CD8-positive, alpha-beta memory T cell (primary cell): ENCODE data around the gene SCN1A. TPM values are rescaled to one million over a fixed set of nuclear protein-coding genes. Genes with fewer than 3 reads are reported as not detected.

Source experiments
- CTCF ChIA-PET: fragments of 350-600 bp; sonication (Branson Sonifier 250); formaldehyde crosslinking; loops from one replicate; lab custom pipeline; 2021; ENCODE audit warnings: antibody characterized with exemption; lab: Charles Lee
- POLR2A ChIA-PET: fragments of 350-600 bp; sonication (Branson Sonifier 250); formaldehyde crosslinking; loops from one replicate; lab custom pipeline; 2021; ENCODE audit warnings: antibody characterized with exemption; lab: Charles Lee
- DNase-seq, 5 donors: peaks; one replicate each; pipeline versions ENCODE4 v3.0.0 to v3.0.0-alpha.2; 2020 to 2022; ENCODE audit warnings: mixed read lengths in 1 of 5
- H3K27ac ChIP-seq: one replicate; pipeline ENCODE4 v1.7.0; 2013; ENCODE audit warnings: low read depth, mild to moderate bottlenecking, low read length, moderate library complexity
- H3K27me3 ChIP-seq: 2 replicates; pipeline ENCODE4 v1.7.0; 2013; ENCODE audit warnings: low read length, mild to moderate bottlenecking; ENCODE audit not compliant: insufficient read depth, poor library complexity, severe bottlenecking
- H3K36me3 ChIP-seq: 2 replicates; pipeline ENCODE4 v1.7.0; 2013; ENCODE audit warnings: mild to moderate bottlenecking, low read length, moderate library complexity; ENCODE audit not compliant: insufficient read depth
- H3K4me1 ChIP-seq: 2 replicates; pipeline ENCODE4 v1.7.0; 2013; ENCODE audit warnings: mild to moderate bottlenecking, low read length, moderate library complexity; ENCODE audit not compliant: insufficient read depth
- H3K4me3 ChIP-seq: 2 replicates; pipeline ENCODE4 v1.7.0; 2013; ENCODE audit warnings: mild to moderate bottlenecking, low read length
- H3K9me3 ChIP-seq: 2 replicates; pipeline ENCODE4 v1.7.0; 2013; ENCODE audit warnings: mild to moderate bottlenecking, low read length
- H3K27ac Mint-ChIP-seq, 8 donors: one replicate each; pipeline ENCODE4 v1.8.0; 2020 to 2021; ENCODE audit warnings: mixed read lengths in 8 of 8, mild to moderate bottlenecking in 6 of 8, inconsistent platforms in 3 of 8, moderate library complexity in 3 of 8
- H3K27me3 Mint-ChIP-seq, 2 donors: one replicate each; pipeline ENCODE4 v1.8.0; 2020 to 2021; ENCODE audit warnings: mixed read lengths in 2 of 2, mild to moderate bottlenecking in 1 of 2, moderate library complexity in 1 of 2
- H3K36me3 Mint-ChIP-seq, 3 donors: one replicate each; pipeline ENCODE4 v1.8.0; 2020 to 2021; ENCODE audit warnings: mixed read lengths in 3 of 3, inconsistent platforms in 1 of 3, mild to moderate bottlenecking in 1 of 3
- H3K4me1 Mint-ChIP-seq, 3 donors: one replicate each; pipeline ENCODE4 v1.8.0; 2020 to 2021; ENCODE audit warnings: mixed read lengths in 3 of 3, inconsistent platforms in 1 of 3, mild to moderate bottlenecking in 1 of 3
- H3K4me3 Mint-ChIP-seq, 7 donors: one replicate each; pipeline ENCODE4 v1.8.0; 2020 to 2021; ENCODE audit warnings: mixed read lengths in 7 of 7, mild to moderate bottlenecking in 6 of 7, moderate library complexity in 4 of 7, inconsistent platforms in 2 of 7
- H3K9me3 Mint-ChIP-seq, 5 donors: one replicate each; pipeline ENCODE4 v1.8.0; 2020 to 2022; ENCODE audit warnings: mixed read lengths in 5 of 5, mild to moderate bottlenecking in 3 of 5, moderate library complexity in 2 of 5, inconsistent platforms in 1 of 5
- polyA plus RNA-seq: library from polyadenylated mRNA; unstranded; fragments of 300-500 nt; fragmentation: Illumina TruSeq; gene quantifications from one replicate; pipeline ENCODE4 v1.2.3, GENCODE V29; 2021
- total RNA-seq, 2 experiments: library from RNA; stranded (reverse); gene quantifications; one replicate each; pipeline ENCODE4 v1.2.3, GENCODE V29; 2021

Gene SCN1A
- total and polyA plus RNA-seq, 3 experiments from 2014 or later: not detected

GRCh38 chr2:166090346-166090745 lies 37.5 kb downstream of the SCN1A start:
- ChIA-PET POLR2A (no interaction called here), CTCF (no interaction called here)
- Histone ChIP-seq H3K9me3 (no peaks in the 10 kb centered on the region), H3K27ac (no peak overlapping the region), H3K36me3 (no peaks in the 10 kb centered on the region), H3K4me3 (no peak overlapping the region), H3K4me1 (no peaks in the 10 kb centered on the region), H3K27me3 (no peaks in the 10 kb centered on the region)
- Mint-ChIP-seq H3K4me3 (no peak overlapping the region), H3K36me3 (no peaks in the 10 kb centered on the region), H3K27ac (no peak overlapping the region), H3K27me3 (peaks cover 6 to 10% of the 10 kb centered on the region in 2 donors), H3K9me3 (no peaks in the 10 kb centered on the region), H3K4me1 (no peaks in the 10 kb centered on the region)
- no peak for DNase-seq

GRCh38 chr2:166088634-166089033 lies 39.2 kb downstream of the SCN1A start:
- peaks cover 4 to 6% of the 10 kb centered on the region in 2 donors for H3K27me3 Mint-ChIP-seq
- H3K4me1 Mint-ChIP-seq: no peaks in the 10 kb centered on the region
- no peak overlapping the region for H3K27ac Mint-ChIP-seq
- H3K9me3 Mint-ChIP-seq: no peaks in the 10 kb centered on the region
- Histone ChIP-seq H3K4me3 (no peak overlapping the region), H3K9me3 (no peaks in the 10 kb centered on the region), H3K36me3 (no peaks in the 10 kb centered on the region), H3K4me1 (no peaks in the 10 kb centered on the region), H3K27ac (no peak overlapping the region), H3K27me3 (no peaks in the 10 kb centered on the region)
- no peak overlapping the region for H3K4me3 Mint-ChIP-seq
- ChIA-PET POLR2A (no interaction called here), CTCF (no interaction called here)
- H3K36me3 Mint-ChIP-seq: no peaks in the 10 kb centered on the region
- no peak for DNase-seq

GRCh38 chr2:166084301-166084700 lies 43.5 kb downstream of the SCN1A start:
- Mint-ChIP-seq H3K4me1 (no peaks in the 10 kb centered on the region), H3K4me3 (no peak overlapping the region), H3K9me3 (no peaks in the 10 kb centered on the region), H3K36me3 (no peaks in the 10 kb centered on the region), H3K27me3 (peaks cover under 1 to 4% of the 10 kb centered on the region in 2 donors), H3K27ac (peak overlapping the region in 1 of 8 donors; percentile 85)
- Histone ChIP-seq H3K27me3 (no peaks in the 10 kb centered on the region), H3K4me1 (no peaks in the 10 kb centered on the region), H3K36me3 (no peaks in the 10 kb centered on the region), H3K4me3 (no peak overlapping the region), H3K27ac (no peak overlapping the region), H3K9me3 (no peaks in the 10 kb centered on the region)
- ChIA-PET CTCF (no interaction called here), POLR2A (no interaction called here)
- no peak for DNase-seq

GRCh38 chr2:166082736-166083135 lies 45.1 kb downstream of the SCN1A start:
- Mint-ChIP-seq H3K27ac (no peak overlapping the region), H3K4me1 (no peaks in the 10 kb centered on the region), H3K36me3 (no peaks in the 10 kb centered on the region), H3K27me3 (peaks cover 0 to 7% of the 10 kb centered on the region in 2 donors), H3K9me3 (no peaks in the 10 kb centered on the region), H3K4me3 (no peak overlapping the region)
- ChIA-PET CTCF (no interaction called here), POLR2A (no interaction called here)
- Histone ChIP-seq H3K9me3 (no peaks in the 10 kb centered on the region), H3K4me1 (no peaks in the 10 kb centered on the region), H3K36me3 (no peaks in the 10 kb centered on the region), H3K4me3 (no peak overlapping the region), H3K27ac (no peak overlapping the region), H3K27me3 (no peaks in the 10 kb centered on the region)
- no peak for DNase-seq

- Mint-ChIP-seq H3K27me3 (peaks cover 4 to 15% of the 10 kb centered on the region in 2 donors), H3K27ac (no peak overlapping the region), H3K4me3 (no peak overlapping the region), H3K9me3 (no peaks in the 10 kb centered on the region), H3K36me3 (no peaks in the 10 kb centered on the region), H3K4me1 (no peaks in the 10 kb centered on the region)
- ChIA-PET CTCF (no interaction called here), POLR2A (no interaction called here)
- Histone ChIP-seq H3K27ac (no peak overlapping the region), H3K4me3 (no peak overlapping the region), H3K36me3 (no peaks in the 10 kb centered on the region), H3K4me1 (no peaks in the 10 kb centered on the region), H3K27me3 (no peaks in the 10 kb centered on the region), H3K9me3 (no peaks in the 10 kb centered on the region)
- no peak for DNase-seq
Measured at GRCh38 chr2:166081852-166082251, 46.0 kb downstream of the SCN1A start.

GRCh38 chr2:166081131-166081632 lies 46.6 kb downstream of the SCN1A start:
- ChIA-PET POLR2A (no interaction called here), CTCF (no interaction called here)
- no peak for DNase-seq
- H3K9me3 Mint-ChIP-seq: no peaks in the 10 kb centered on the region
- no peaks in the 10 kb centered on the region for H3K4me1 ChIP-seq
- H3K36me3 Mint-ChIP-seq: no peaks in the 10 kb centered on the region
- H3K4me1 Mint-ChIP-seq: no peaks in the 10 kb centered on the region
- H3K4me3 Mint-ChIP-seq: no peak overlapping the region
- H3K27ac ChIP-seq: no peak overlapping the region
- no peaks in the 10 kb centered on the region for H3K36me3 ChIP-seq
- H3K27me3 ChIP-seq: no peaks in the 10 kb centered on the region
- H3K9me3 ChIP-seq: no peaks in the 10 kb centered on the region
- peaks cover 5 to 11% of the 10 kb centered on the region in 2 donors for H3K27me3 Mint-ChIP-seq
- H3K27ac Mint-ChIP-seq: no peak overlapping the region
- H3K4me3 ChIP-seq: no peak overlapping the region

GRCh38 chr2:166074430-166074829 lies 53.4 kb downstream of the SCN1A start:
- Histone ChIP-seq H3K9me3 (no peaks in the 10 kb centered on the region), H3K27ac (no peak overlapping the region), H3K36me3 (no peaks in the 10 kb centered on the region), H3K27me3 (no peaks in the 10 kb centered on the region), H3K4me1 (no peaks in the 10 kb centered on the region), H3K4me3 (no peak overlapping the region)
- H3K4me3 Mint-ChIP-seq: no peak overlapping the region
- CTCF ChIA-PET: no interaction called here
- peaks cover 5 to 11% of the 10 kb centered on the region in 2 donors for H3K27me3 Mint-ChIP-seq
- H3K27ac Mint-ChIP-seq: no peak overlapping the region
- no peaks in the 10 kb centered on the region for H3K4me1 Mint-ChIP-seq
- H3K36me3 Mint-ChIP-seq: no peaks in the 10 kb centered on the region
- POLR2A ChIA-PET: no interaction called here
- no peaks in the 10 kb centered on the region for H3K9me3 Mint-ChIP-seq
- DNase-seq: no peak

- no peak overlapping the region for H3K4me3 ChIP-seq
- no peaks in the 10 kb centered on the region for H3K4me1 ChIP-seq
- no peak overlapping the region for H3K27ac Mint-ChIP-seq
- no peaks in the 10 kb centered on the region for H3K36me3 Mint-ChIP-seq
- POLR2A ChIA-PET: no interaction called here
- no peaks in the 10 kb centered on the region for H3K9me3 Mint-ChIP-seq
- H3K4me3 Mint-ChIP-seq: no peak overlapping the region
- H3K27me3 ChIP-seq: no peaks in the 10 kb centered on the region
- H3K36me3 ChIP-seq: no peaks in the 10 kb centered on the region
- no peak for DNase-seq
- H3K27ac ChIP-seq: no peak overlapping the region
- peaks cover 5 to 11% of the 10 kb centered on the region in 2 donors for H3K27me3 Mint-ChIP-seq
- no peaks in the 10 kb centered on the region for H3K9me3 ChIP-seq
- H3K4me1 Mint-ChIP-seq: no peaks in the 10 kb centered on the region
- CTCF ChIA-PET: no interaction called here
Measured at GRCh38 chr2:166074011-166074410, 53.8 kb downstream of the SCN1A start.

- ChIA-PET CTCF (no interaction called here), POLR2A (no interaction called here)
- Mint-ChIP-seq H3K9me3 (no peaks in the 10 kb centered on the region), H3K4me3 (no peak overlapping the region), H3K27me3 (peaks cover 3 to 15% of the 10 kb centered on the region in 2 donors), H3K36me3 (no peaks in the 10 kb centered on the region), H3K27ac (no peak overlapping the region), H3K4me1 (no peaks in the 10 kb centered on the region)
- H3K27me3 ChIP-seq: no peaks in the 10 kb centered on the region
- no peaks in the 10 kb centered on the region for H3K36me3 ChIP-seq
- H3K9me3 ChIP-seq: no peaks in the 10 kb centered on the region
- H3K4me1 ChIP-seq: no peaks in the 10 kb centered on the region
- DNase-seq: no peak
- no peak overlapping the region for H3K27ac ChIP-seq
- no peak overlapping the region for H3K4me3 ChIP-seq
Measured at GRCh38 chr2:166070231-166070630, 57.6 kb downstream of the SCN1A start.
